Left cardiac atrium (tissue), 4 donors: ENCODE data around the gene OR7C2. TPM values are rescaled to one million over a fixed set of nuclear protein-coding genes. Genes with fewer than 3 reads are reported as not detected.
"Not testable (repeated sequence)": the region's sequence is repeated elsewhere in the genome, so short reads cannot be mapped to it uniquely, and the experiment has no call there.

Experiments
- ATAC-seq, 2 donors: fragments of 200-7000 bp; cut with Tn5 transposase; one replicate each; pipeline ENCODE4 v1.9.1; 2020; ENCODE audit warnings: mild to moderate bottlenecking in 2 of 2, moderate library complexity in 2 of 2
- DNase-seq: peaks from one replicate; pipeline ENCODE4 v3.0.0-alpha.2; 2020
- intact Hi-C, 2 donors: fragments of 100-400 bp; cut with DNase I; formaldehyde crosslinking; loops; one replicate each; pipeline versions ENCODE4 v1.14.1 to v1.15.1; 2022 to 2023
- long read RNA-seq: library from polyadenylated mRNA; unstranded; transcript quantifications from one replicate; pipeline ENCODE4 v2.0.0, GENCODE V29; 2021
- total RNA-seq, 2 donors: library from RNA; stranded (reverse); fragmentation: NEBNext Ultra II Directional; extraction: Animal tissue kit (Norgen Biotek cat#: 25700); gene quantifications; one replicate each; pipeline ENCODE4 v1.2.1, GENCODE V29; 2021
- donor health status: DM: no; HTN: yes; CAD: no.
- donor health status: DM: no; HTN: yes; CAD: no; lungs with severe emphysema.
- donor health status: DM: yes; HTN: yes; CAD: no.
- donor health status: Dilated cardiomyopathy.

The OR7C2 gene
- not detected for total RNA-seq
- long read RNA-seq = 0 reads

DNA sequence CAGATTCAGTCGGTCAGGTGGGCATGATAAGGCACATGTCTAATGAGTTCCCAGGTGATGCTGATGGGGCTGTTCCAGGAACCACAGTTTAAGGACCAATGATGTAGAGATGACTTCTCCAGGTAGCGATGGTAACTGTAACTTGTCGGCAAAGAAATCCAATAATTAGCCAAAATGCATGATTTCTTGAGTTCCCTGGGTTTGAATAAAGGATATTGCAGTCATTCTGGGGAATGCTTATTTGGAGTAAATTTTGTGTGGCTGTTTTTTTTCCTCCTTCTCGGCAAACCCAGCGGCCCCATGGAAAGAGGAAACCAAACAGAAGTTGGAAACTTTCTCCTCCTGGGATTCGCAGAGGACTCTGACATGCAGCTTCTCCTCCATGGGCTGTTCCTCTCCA, at the start of gene OR7C2:
TSS of gene OR7C2 (plus strand) at position 301 of the 400 bp plus-strand sequence. CDS start at position 301, 0 bp downstream.
- ATAC-seq = no peak
- DNase-seq = no peak
- intact Hi-C loops = no loop called here

- DNase-seq (no peak), ATAC-seq (peak in 1 of 2 donors; percentile 70)
- intact Hi-C loops = no loop called here
Measured at GRCh38 chr19:14901675-14902260, 39.5 kb upstream of the OR7C2 start.

DNA sequence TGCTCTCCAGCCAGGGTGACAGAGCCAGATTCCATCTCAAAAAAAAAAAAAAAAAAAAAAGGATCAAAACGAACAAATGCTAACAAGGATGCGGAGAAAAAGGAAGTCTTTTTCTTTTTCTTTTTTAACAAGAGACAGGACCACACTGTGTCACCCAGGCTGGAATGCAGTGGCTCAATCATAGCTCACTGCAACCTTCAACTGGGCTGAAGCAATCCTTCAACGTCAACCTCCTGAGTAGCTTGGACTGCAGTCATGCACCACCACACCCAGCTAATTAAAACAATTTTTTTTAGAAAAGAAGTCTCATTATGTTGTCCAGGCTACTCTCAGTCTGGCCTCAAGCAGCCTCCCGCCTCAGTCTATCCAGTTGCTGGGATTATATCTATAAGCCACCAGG, 34.6 kb upstream of the OR7C2 start:
- ATAC-seq (no peak), DNase-seq (no peak)
- intact Hi-C loops = no loop called here

DNA sequence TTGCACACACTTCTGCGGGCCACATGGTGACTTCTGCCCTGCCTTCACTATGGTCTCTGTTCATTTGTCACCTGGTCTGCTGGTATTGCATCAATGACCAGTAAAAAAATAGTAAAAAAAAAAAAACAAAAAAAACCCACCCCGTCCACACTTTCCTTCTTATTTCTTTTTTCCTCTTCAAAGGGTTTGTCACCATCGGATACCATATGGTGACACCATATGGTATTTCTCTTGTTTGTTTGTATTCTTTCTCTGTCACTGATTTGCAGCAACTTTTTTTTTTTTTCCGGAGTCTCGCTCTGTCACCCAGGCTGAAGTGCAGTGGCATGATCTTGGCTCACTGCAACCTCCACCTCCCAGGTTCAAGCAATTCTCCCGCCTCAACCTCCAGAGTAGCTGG, 26.2 kb upstream of the OR7C2 start:
- DNase-seq (no peak), ATAC-seq (no peak)
- intact Hi-C loops = no loop called here

- intact Hi-C loops = no loop called here
- no peak for DNase-seq
- no peak for ATAC-seq
Measured at GRCh38 chr19:14916848-14917247, 24.4 kb upstream of the OR7C2 start.

DNA sequence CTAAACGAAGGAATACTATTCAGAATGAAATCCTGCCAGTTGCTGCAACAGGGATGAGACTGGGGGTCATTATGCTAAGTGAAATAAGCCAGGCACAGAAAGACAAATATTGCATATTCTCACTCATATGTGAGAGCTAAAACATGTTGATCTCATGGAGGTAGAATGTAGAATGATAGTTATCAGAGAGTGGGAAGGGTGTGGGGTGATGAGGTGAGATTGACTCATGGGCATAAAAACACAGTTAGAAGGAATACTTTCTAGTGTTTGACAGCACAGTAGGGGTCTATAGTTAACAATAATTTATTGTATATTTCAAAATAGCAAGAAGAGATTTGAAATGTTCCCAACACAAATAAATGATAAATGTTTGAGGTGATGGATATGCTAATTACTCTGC, 7.8 kb upstream of the OR7C2 start:
- no peak for DNase-seq
- intact Hi-C loops = no loop called here
- no peak for ATAC-seq

DNA sequence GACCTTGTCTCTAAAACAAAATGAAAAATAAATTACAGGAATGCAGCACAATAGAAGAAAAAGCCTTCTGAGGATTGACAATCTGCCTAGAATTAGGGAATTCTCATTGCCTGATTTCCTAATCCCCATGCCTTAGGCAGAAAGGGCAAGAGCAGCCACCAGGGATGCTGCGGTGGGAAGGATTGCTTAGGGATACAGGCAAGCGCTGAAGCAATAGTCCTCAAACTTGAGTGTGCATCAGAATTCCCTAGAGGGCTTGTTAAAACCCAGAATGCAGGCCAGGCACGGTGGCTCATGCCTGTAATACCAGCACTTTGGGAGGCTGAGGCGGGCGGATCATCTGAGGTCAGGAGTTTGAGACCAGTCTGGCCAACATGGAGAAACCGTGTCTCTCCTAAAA, 1.0 kb upstream of the OR7C2 start:
- DNase-seq (no peak), ATAC-seq (no peak)
- intact Hi-C loops = no loop called here

- DNase-seq = no peak
- no peak for ATAC-seq
- intact Hi-C loops = no loop called here
Measured at GRCh38 chr19:14943601-14944000, 2.3 kb downstream of the OR7C2 start.

- intact Hi-C loops = no loop called here
- ATAC-seq = no peak
- DNase-seq = no peak
Measured at GRCh38 chr19:14944456-14944855, 3.2 kb downstream of the OR7C2 start.

DNA sequence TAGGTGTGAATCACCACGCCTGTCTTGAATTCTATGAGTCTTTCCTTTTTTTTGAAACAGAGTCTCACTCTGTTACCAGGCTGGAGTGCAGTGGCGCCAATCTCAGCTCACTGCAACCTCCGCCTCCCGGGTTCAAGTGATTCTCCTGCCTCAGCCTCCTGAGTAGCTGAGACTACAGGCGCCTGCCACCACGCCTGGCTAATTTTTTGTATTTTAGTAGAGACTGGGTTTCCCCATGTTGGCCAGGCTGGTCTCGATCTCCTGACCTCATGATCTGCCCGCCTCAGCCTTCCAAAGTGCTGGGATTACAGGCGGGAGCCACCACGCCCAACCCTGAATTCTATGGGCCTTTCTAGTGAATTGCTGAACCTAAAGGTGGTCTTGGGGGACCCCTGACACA, 8.1 kb downstream of the OR7C2 start:
- DNase-seq, intact Hi-C loops, ATAC-seq: not testable (repeated sequence)

DNA sequence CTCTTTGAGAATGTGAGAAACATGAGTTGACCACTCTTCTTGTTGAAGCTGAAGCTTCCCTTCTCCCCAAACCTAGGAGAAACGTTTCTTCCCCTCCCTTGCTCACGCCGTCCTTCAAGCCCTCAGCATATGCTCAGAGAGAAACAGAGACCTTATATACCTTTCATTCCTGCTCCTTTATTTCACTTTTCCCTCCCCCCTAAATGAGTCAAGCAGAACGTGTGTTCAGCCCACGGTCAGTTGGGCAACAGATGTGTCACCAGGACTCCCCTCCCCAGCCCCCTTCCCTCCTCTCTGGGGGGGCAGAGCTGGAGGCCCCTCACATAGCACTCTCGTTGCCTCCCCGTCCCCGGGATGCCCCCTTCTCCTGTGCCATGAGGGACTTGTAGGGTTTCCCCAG, 8.6 kb downstream of the OR7C2 start:
- ATAC-seq = no peak
- DNase-seq = no peak
- intact Hi-C loops = no loop called here

GRCh38 chr19:14950421-14950820, 9.1 kb downstream of the OR7C2 start:
- no peak for DNase-seq
- intact Hi-C loops = no loop called here
- no peak for ATAC-seq

- intact Hi-C loops = no loop called here
- DNase-seq (no peak), ATAC-seq (no peak)
Measured at GRCh38 chr19:14952767-14953166, 11.5 kb downstream of the OR7C2 start.

DNA sequence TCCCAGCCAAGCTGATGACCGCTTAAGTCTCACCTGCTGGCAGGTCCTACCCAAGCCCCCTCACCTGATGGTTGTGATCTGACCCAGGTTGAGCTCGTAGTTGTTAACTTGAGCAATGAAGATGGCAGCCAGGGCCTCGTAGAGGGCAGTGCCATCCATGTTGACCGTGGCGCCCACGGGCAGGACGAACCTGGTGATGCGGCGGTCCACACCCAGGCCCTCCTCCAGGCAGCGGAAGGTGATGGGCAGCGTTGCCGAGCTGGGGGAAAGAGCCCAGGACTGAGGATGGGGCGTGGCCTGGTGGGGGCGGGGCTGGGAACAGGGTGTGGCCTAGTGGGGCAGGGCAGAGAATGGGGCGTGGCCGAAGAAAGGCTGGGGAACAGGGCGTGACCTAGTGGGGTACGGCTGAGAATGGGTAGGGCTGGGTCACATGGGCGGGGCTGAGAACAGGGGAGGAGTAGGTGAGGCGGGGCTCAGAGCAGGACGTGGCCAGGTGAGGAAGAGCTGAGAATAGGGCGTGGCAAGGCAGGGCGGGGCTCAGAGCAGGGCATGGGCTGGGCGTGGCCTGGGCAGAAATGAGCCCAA, 12.9 kb downstream of the OR7C2 start:
- intact Hi-C loops = no loop called here
- DNase-seq = no peak
- no peak for ATAC-seq

- DNase-seq (no peak), ATAC-seq (no peak)
- intact Hi-C loops = no loop called here
Measured at GRCh38 chr19:14957464-14957863, 16.2 kb downstream of the OR7C2 start.

DNA sequence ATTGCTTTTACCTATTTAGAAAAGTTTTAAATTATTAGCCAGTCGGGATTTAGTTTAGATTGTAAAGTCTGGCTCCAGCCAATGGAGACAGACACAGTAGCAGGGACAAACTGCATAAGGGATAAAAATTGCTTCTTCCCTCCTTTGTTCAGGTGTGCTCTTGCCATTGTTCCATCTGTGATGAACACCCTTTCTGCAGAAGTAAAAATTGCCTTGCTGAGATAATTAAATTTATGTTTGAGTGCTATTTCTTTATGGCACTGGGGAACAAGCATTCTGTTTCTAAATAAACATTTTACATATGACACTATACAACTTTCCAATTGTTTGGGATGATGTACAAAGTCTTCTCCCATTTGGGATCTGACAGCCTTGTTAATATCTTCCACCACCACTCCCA, 18.0 kb downstream of the OR7C2 start:
- DNase-seq (no peak), ATAC-seq (no peak)
- intact Hi-C loops = no loop called here

DNA sequence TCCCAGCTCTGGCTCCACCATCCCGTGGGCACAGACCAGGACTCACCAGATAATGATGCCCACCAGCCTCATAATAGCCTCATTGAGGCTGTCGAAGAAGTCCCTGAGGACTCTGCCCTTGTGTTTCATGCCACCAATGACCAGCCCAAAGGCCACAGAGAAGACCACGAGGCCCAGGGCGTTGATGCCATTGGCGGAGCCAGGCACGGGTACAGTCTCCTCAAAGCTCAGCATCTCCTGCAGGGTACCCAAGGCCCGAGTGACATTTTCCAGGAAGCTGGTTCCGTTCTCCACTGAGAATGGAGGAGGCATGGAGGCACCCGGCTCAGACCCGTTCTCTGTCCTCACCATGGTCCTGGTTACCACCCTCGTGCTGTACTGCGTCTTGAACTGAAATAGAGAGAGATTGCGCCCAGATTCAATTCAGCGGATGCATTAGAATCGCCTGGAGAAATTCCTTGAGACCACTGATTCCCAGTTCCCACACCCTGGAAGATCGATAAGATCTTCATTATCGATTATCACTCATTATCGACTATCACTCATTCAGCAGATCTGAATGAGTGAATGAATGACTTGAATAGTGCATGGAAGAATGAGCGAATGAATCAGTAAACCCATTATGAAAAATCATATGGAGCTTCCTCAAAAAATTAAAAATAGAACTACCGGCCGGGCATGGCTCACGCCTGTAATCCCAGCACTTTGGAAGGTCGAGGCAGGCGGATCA, 20.8 kb downstream of the OR7C2 start:
- DNase-seq = no peak
- intact Hi-C loops = no loop called here
- no peak for ATAC-seq

DNA sequence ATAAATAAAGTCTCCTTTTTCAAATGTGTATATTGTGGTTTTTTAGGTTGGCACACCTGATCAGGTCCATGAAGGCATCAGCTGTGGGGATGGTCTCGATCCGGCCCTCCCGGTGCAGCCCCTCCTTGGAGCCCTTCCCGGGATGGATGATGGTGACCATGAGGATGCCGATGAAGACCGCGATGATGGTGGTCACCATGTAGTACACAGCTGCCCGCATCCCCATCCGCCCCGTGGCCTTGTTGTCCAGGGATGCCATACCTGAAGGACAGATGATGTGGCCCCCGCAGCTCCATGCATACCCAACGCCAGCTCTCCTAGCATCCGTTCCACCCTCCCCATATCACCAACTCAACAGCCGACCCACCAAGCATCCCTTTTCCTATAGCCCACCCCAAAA, 27.0 kb downstream of the OR7C2 start:
- ATAC-seq (no peak), DNase-seq (no peak)
- intact Hi-C loops = no loop called here

DNA sequence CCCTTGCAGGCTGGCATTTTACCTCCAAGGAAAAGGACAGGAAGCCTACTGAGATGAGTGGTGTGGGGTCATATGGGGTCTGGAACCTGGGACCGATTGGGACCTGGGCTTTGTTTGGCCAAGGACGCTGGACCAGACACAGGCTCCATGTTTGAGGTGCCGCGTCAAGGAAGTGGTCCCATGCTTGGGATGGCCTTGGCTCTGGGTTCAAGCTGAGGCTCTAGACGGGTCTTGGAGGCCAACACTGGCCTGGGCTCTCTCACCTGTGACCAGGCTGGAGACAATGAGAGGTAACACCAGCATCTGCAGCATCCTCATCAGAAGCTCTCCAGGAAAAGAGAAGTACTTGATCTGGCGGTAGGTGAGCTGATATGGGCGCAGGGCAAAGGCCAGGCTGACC, 30.2 kb downstream of the OR7C2 start:
- intact Hi-C loops = no loop called here
- no peak for DNase-seq
- ATAC-seq = no peak

GRCh38 chr19:14972676-14973075, 31.4 kb downstream of the OR7C2 start:
- no peak for ATAC-seq
- intact Hi-C loops = no loop called here
- DNase-seq = no peak

DNA sequence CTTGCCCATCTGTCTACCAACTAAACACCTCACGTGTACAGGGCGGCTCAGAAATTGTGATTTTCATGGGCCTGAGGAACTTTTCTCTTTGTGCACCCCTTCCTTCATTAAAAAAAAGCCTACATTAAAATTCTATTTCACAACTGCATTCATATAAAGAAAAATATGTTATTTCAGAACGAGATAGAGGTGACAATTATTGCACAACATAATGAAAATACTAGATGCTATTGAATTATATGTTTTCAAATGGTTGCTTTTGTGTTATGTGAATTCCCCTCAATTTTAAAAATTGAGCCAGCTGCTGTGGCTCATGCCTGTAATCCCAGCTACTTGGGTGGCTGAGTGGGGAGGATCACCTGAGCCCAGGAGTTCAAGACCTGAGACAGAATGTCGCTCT, 33.2 kb downstream of the OR7C2 start:
- ATAC-seq (no peak), DNase-seq (no peak)
- intact Hi-C loops = no loop called here
